HEK293 (cell line): Measurements from ENCODE around the gene SYS1.

Experiments
- SP2 ChIP-seq: fragments of 450-650 bp; formaldehyde crosslinking; IDR thresholded peaks from 2 replicates; pipeline ENCODE4 v1.5.1; 2016; ENCODE audit warnings: missing biosample characterization, missing genetic modification characterization
- YY1 ChIP-seq: fragments of 450-650 bp; formaldehyde crosslinking; IDR thresholded peaks from 2 replicates; pipeline ENCODE4 v1.5.1; 2018; ENCODE audit warnings: missing biosample characterization, missing genetic modification characterization
- ZBTB21 ChIP-seq: fragments of 450-650 bp; formaldehyde crosslinking; IDR thresholded peaks from 2 replicates; pipeline ENCODE4 v1.5.1; 2017; ENCODE audit warnings: missing biosample characterization, missing genetic modification characterization
- ZNF138 ChIP-seq: fragments of 450-650 bp; formaldehyde crosslinking; IDR thresholded peaks from 2 replicates; pipeline ENCODE4 v1.5.1; 2016; ENCODE audit warnings: missing biosample characterization, missing genetic modification characterization, borderline replicate concordance
- ZNF155 ChIP-seq: fragments of 450-650 bp; formaldehyde crosslinking; IDR thresholded peaks from 2 replicates; pipeline ENCODE4 v1.5.1; 2016; ENCODE audit warnings: missing biosample characterization, missing genetic modification characterization
- ZNF202 ChIP-seq: fragments of 450-650 bp; formaldehyde crosslinking; IDR thresholded peaks from 2 replicates; pipeline ENCODE4 v1.5.1; 2016; ENCODE audit warnings: missing biosample characterization, missing genetic modification characterization, borderline replicate concordance
- ZNF221 ChIP-seq: fragments of 450-650 bp; formaldehyde crosslinking; IDR thresholded peaks from 2 replicates; pipeline ENCODE4 v1.5.1; 2017; ENCODE audit warnings: missing biosample characterization, missing genetic modification characterization, borderline replicate concordance
- ZNF707 ChIP-seq: fragments of 450-650 bp; formaldehyde crosslinking; IDR thresholded peaks from 2 replicates; pipeline ENCODE4 v1.5.1; 2016; ENCODE audit warnings: missing biosample characterization, missing genetic modification characterization
- TF ChIP-seq, protein P1 (sequence below): fragments of 450-650 bp; formaldehyde crosslinking; IDR thresholded peaks from 2 replicates; pipeline ENCODE4 v1.5.1; 2016; ENCODE audit warnings: missing biosample characterization, missing genetic modification characterization
- TF ChIP-seq, protein P2 (sequence below): fragments of 450-650 bp; formaldehyde crosslinking; IDR thresholded peaks from 2 replicates; pipeline ENCODE4 v1.5.1; 2016; ENCODE audit warnings: missing biosample characterization, missing genetic modification characterization
- TF ChIP-seq, protein P3 (sequence below): fragments of 450-650 bp; formaldehyde crosslinking; IDR thresholded peaks from 2 replicates; pipeline ENCODE4 v1.5.1; 2016; ENCODE audit warnings: missing biosample characterization, missing genetic modification characterization
- TF ChIP-seq, protein P4 (sequence below): fragments of 450-650 bp; formaldehyde crosslinking; IDR thresholded peaks from 2 replicates; pipeline ENCODE4 v1.5.1; 2016; ENCODE audit warnings: missing biosample characterization, missing genetic modification characterization
- TF ChIP-seq, protein P5 (sequence below): fragments of 450-650 bp; formaldehyde crosslinking; IDR thresholded peaks from 2 replicates; pipeline ENCODE4 v1.5.1; 2016; ENCODE audit warnings: missing biosample characterization, missing genetic modification characterization, low read depth
- TF ChIP-seq, protein P6 (sequence below): fragments of 450-650 bp; formaldehyde crosslinking; conservative IDR thresholded peaks from 2 replicates; pipeline ENCODE4 v1.5.1; 2016; ENCODE audit warnings: low read depth, missing biosample characterization, missing genetic modification characterization

DNA sequence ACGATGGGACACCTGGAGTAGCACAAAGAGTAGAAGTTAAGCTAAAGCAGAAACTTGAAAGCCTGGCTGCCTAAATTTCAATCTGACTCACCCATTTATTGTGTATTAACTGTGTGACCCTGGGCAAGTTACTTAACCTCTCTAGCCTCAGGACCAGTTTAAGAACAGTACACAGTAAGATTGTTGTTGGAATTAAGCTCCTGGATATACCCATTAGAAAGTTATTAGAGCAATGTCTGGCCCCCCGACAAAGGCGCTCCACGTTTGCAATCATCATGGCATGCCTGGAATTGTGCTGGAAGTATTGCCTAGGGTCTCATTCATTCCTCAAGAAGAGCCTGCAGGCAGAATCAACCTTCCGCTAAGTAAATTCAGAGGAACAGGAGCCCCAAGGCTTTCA, 16.1 kb upstream of the SYS1 start:
- TF ChIP-seq, protein P1, sequence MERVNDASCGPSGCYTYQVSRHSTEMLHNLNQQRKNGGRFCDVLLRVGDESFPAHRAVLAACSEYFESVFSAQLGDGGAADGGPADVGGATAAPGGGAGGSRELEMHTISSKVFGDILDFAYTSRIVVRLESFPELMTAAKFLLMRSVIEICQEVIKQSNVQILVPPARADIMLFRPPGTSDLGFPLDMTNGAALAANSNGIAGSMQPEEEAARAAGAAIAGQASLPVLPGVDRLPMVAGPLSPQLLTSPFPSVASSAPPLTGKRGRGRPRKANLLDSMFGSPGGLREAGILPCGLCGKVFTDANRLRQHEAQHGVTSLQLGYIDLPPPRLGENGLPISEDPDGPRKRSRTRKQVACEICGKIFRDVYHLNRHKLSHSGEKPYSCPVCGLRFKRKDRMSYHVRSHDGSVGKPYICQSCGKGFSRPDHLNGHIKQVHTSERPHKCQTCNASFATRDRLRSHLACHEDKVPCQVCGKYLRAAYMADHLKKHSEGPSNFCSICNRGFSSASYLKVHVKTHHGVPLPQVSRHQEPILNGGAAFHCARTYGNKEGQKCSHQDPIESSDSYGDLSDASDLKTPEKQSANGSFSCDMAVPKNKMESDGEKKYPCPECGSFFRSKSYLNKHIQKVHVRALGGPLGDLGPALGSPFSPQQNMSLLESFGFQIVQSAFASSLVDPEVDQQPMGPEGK (tag by site-specific recombination), result no peak
- TF ChIP-seq SP2 (tag by site-specific recombination) (no peak), ZBTB21 (tag by site-specific recombination) (no peak), ZNF221 (tag by site-specific recombination) (no peak), ZNF155 (tag by site-specific recombination) (no peak), ZNF202 (tag by site-specific recombination) (no peak), ZNF138 (tag by site-specific recombination) (no peak), YY1 (tag by site-specific recombination) (no peak), ZNF707 (tag by site-specific recombination) (no peak)
- TF ChIP-seq, protein P2, sequence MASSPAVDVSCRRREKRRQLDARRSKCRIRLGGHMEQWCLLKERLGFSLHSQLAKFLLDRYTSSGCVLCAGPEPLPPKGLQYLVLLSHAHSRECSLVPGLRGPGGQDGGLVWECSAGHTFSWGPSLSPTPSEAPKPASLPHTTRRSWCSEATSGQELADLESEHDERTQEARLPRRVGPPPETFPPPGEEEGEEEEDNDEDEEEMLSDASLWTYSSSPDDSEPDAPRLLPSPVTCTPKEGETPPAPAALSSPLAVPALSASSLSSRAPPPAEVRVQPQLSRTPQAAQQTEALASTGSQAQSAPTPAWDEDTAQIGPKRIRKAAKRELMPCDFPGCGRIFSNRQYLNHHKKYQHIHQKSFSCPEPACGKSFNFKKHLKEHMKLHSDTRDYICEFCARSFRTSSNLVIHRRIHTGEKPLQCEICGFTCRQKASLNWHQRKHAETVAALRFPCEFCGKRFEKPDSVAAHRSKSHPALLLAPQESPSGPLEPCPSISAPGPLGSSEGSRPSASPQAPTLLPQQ (tag by site-specific recombination), result no peak
- TF ChIP-seq, protein P3, sequence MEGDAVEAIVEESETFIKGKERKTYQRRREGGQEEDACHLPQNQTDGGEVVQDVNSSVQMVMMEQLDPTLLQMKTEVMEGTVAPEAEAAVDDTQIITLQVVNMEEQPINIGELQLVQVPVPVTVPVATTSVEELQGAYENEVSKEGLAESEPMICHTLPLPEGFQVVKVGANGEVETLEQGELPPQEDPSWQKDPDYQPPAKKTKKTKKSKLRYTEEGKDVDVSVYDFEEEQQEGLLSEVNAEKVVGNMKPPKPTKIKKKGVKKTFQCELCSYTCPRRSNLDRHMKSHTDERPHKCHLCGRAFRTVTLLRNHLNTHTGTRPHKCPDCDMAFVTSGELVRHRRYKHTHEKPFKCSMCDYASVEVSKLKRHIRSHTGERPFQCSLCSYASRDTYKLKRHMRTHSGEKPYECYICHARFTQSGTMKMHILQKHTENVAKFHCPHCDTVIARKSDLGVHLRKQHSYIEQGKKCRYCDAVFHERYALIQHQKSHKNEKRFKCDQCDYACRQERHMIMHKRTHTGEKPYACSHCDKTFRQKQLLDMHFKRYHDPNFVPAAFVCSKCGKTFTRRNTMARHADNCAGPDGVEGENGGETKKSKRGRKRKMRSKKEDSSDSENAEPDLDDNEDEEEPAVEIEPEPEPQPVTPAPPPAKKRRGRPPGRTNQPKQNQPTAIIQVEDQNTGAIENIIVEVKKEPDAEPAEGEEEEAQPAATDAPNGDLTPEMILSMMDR (tag by site-specific recombination), result no peak
- TF ChIP-seq, protein P4, sequence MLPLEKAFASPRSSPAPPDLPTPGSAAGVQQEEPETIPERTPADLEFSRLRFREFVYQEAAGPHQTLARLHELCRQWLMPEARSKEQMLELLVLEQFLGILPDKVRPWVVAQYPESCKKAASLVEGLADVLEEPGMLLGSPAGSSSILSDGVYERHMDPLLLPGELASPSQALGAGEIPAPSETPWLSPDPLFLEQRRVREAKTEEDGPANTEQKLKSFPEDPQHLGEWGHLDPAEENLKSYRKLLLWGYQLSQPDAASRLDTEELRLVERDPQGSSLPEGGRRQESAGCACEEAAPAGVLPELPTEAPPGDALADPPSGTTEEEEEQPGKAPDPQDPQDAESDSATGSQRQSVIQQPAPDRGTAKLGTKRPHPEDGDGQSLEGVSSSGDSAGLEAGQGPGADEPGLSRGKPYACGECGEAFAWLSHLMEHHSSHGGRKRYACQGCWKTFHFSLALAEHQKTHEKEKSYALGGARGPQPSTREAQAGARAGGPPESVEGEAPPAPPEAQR (tag by site-specific recombination), result no peak
- TF ChIP-seq, protein P5, sequence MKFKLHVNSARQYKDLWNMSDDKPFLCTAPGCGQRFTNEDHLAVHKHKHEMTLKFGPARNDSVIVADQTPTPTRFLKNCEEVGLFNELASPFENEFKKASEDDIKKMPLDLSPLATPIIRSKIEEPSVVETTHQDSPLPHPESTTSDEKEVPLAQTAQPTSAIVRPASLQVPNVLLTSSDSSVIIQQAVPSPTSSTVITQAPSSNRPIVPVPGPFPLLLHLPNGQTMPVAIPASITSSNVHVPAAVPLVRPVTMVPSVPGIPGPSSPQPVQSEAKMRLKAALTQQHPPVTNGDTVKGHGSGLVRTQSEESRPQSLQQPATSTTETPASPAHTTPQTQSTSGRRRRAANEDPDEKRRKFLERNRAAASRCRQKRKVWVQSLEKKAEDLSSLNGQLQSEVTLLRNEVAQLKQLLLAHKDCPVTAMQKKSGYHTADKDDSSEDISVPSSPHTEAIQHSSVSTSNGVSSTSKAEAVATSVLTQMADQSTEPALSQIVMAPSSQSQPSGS (tag by site-specific recombination), result no peak
- TF ChIP-seq, protein P6, sequence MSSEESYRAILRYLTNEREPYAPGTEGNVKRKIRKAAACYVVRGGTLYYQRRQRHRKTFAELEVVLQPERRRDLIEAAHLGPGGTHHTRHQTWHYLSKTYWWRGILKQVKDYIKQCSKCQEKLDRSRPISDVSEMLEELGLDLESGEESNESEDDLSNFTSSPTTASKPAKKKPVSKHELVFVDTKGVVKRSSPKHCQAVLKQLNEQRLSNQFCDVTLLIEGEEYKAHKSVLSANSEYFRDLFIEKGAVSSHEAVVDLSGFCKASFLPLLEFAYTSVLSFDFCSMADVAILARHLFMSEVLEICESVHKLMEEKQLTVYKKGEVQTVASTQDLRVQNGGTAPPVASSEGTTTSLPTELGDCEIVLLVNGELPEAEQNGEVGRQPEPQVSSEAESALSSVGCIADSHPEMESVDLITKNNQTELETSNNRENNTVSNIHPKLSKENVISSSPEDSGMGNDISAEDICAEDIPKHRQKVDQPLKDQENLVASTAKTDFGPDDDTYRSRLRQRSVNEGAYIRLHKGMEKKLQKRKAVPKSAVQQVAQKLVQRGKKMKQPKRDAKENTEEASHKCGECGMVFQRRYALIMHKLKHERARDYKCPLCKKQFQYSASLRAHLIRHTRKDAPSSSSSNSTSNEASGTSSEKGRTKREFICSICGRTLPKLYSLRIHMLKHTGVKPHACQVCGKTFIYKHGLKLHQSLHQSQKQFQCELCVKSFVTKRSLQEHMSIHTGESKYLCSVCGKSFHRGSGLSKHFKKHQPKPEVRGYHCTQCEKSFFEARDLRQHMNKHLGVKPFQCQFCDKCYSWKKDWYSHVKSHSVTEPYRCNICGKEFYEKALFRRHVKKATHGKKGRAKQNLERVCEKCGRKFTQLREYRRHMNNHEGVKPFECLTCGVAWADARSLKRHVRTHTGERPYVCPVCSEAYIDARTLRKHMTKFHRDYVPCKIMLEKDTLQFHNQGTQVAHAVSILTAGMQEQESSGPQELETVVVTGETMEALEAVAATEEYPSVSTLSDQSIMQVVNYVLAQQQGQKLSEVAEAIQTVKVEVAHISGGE, result no peak
